ENCODE data around the gene CDC42SE2. TPM values are rescaled to one million over a fixed set of nuclear protein-coding genes. Genes with fewer than 3 reads are reported as not detected.
"Not testable (repeated sequence)": the region's sequence is repeated elsewhere in the genome, so short reads cannot be mapped to it uniquely, and the experiment has no call there.

CDC42SE2 gene
- total and polyA plus RNA-seq, 10 donors = 49.6 to 128 (median 102) TPM

GRCh38 chr5:131393498-131393968 is 129.7 kb downstream of the CDC42SE2 start:
- peak in 1 of 3 donors; percentile 10 for TF ChIP-seq POLR2AphosphoS5 (IDR thresholded peaks at IDR 0.05)
- no peak for TF ChIP-seq CTCF (IDR thresholded peaks at IDR 0.05 in 8 of 11, conservative IDR thresholded peaks at IDR 0.05 in 3 of 11)
- TF ChIP-seq POLR2A (IDR thresholded peaks at IDR 0.05) = no peak
- no peak overlapping the region for H3K4me3 ChIP-seq
- H3K36me3 ChIP-seq = peaks cover 0 to 100% (median 52%) of the 10 kb centered on the region in 6 donors
- intact Hi-C loops (cut with DNase I; ENCODE audit: low total_unique reads) = no loop called here
- 54 to 82% (median 75%) methylated on average over 5 of the region's 5 CpGs for WGBS, 5 donors
- H3K27me3 ChIP-seq (replicated peaks in 1 of 7) = no peaks in the 10 kb centered on the region
- no peaks in the 10 kb centered on the region for H3K9me3 ChIP-seq
- no peak for DNase-seq
- H3K27ac ChIP-seq = peak overlapping the region in 7 of 8 donors; percentile 62 to 81 (median 76)
- H3K4me1 ChIP-seq = peaks cover 14 to 80% (median 46%) of the 10 kb centered on the region in 6 donors

GRCh38 chr5:131394128-131394527 is 130.3 kb downstream of the CDC42SE2 start:
- Histone ChIP-seq H3K36me3 (peaks cover 0 to 100% (median 57%) of the 10 kb centered on the region in 6 donors), H3K27me3 (replicated peaks in 1 of 7) (no peaks in the 10 kb centered on the region), H3K4me3 (no peak overlapping the region), H3K9me3 (no peaks in the 10 kb centered on the region), H3K27ac (peak overlapping the region; percentile 43 to 81 (median 74)), H3K4me1 (peaks cover 14 to 75% (median 44%) of the 10 kb centered on the region in 6 donors)
- intact Hi-C loops (cut with DNase I; ENCODE audit: low total_unique reads) = no loop called here
- TF ChIP-seq POLR2A (IDR thresholded peaks at IDR 0.05) = no peak
- TF ChIP-seq POLR2AphosphoS5 (IDR thresholded peaks at IDR 0.05) = peak in 1 of 3 donors; percentile 71
- 44 to 64% (median 50%) methylated on average over 4 of the region's 4 CpGs for WGBS, 5 donors
- DNase-seq = no peak

GRCh38 chr5:131396015-131396414 is 132.2 kb downstream of the CDC42SE2 start:
- Histone ChIP-seq H3K27ac (peak overlapping the region in 5 of 8 donors; percentile 18 to 55 (median 36)), H3K36me3 (peaks cover 0 to 100% (median 51%) of the 10 kb centered on the region in 6 donors), H3K27me3 (replicated peaks in 1 of 7) (no peaks in the 10 kb centered on the region), H3K4me3 (no peak overlapping the region), H3K9me3 (peaks cover 0 to 3% (median under 1%) of the 10 kb centered on the region in 8 donors), H3K4me1 (peaks cover 14 to 60% (median 34%) of the 10 kb centered on the region in 6 donors)
- intact Hi-C loops (cut with DNase I; ENCODE audit: low total_unique reads) = no loop called here
- no peak for DNase-seq
- TF ChIP-seq POLR2A (IDR thresholded peaks at IDR 0.05) (no peak), POLR2AphosphoS5 (IDR thresholded peaks at IDR 0.05) (peak in 1 of 3 donors; percentile 44)
- WGBS, 5 donors = 68 to 82% (median 76%) methylated on average over 3 of the region's 3 CpGs

- no peak for DNase-seq
- Histone ChIP-seq H3K36me3 (peaks cover 0 to 100% (median 44%) of the 10 kb centered on the region in 6 donors), H3K4me3 (no peak overlapping the region), H3K4me1 (peaks cover 14 to 53% (median 34%) of the 10 kb centered on the region in 6 donors), H3K27me3 (replicated peaks in 1 of 7) (no peaks in the 10 kb centered on the region), H3K9me3 (peaks cover 0 to 11% (median 8%) of the 10 kb centered on the region in 8 donors), H3K27ac (peak overlapping the region in 4 of 8 donors; percentile 9 to 55 (median 39))
- TF ChIP-seq POLR2AphosphoS5 (IDR thresholded peaks at IDR 0.05) (peak in 1 of 3 donors; percentile 5), POLR2A (IDR thresholded peaks at IDR 0.05) (no peak), CTCF (IDR thresholded peaks at IDR 0.05 in 8 of 11, conservative IDR thresholded peaks at IDR 0.05 in 3 of 11) (no peak)
- WGBS, 5 donors = 64 to 76% (median 73%) methylated on average over 5 of the region's 5 CpGs
- intact Hi-C loops (cut with DNase I; ENCODE audit: low total_unique reads) = no loop called here
These were observed 132.9 kb downstream of the CDC42SE2 start for GRCh38 chr5:131396630-131397273.

- Histone ChIP-seq H3K4me1 (peaks cover 7 to 30% (median 16%) of the 10 kb centered on the region in 6 donors), H3K27ac (peak overlapping the region in 1 of 8 donors; percentile 29), H3K9me3 (peaks cover 0 to 29% (median 26%) of the 10 kb centered on the region in 8 donors), H3K36me3 (peaks cover 0 to 100% (median 32%) of the 10 kb centered on the region in 6 donors)
- 85 to 92% (median 90%) methylated on average over 6 of the region's 6 CpGs for WGBS, 5 donors
- H3K4me3 ChIP-seq; DNase-seq; H3K27me3 ChIP-seq (replicated peaks in 1 of 7); intact Hi-C loops (cut with DNase I; ENCODE audit: low total_unique reads): not testable (repeated sequence)
- peak in 2 of 3 donors; percentile 29 to 71 for TF ChIP-seq POLR2AphosphoS5 (IDR thresholded peaks at IDR 0.05)
These were observed 135.2 kb downstream of the CDC42SE2 start for GRCh38 chr5:131399007-131399406.

All from spleen (tissue), 11 donors.